ENCODE results near the gene FGL2.
"Not testable (repeated sequence)": the region's sequence is repeated elsewhere in the genome, so short reads cannot be mapped to it uniquely, and the experiment has no call there.

FGL2 gene

DNA sequence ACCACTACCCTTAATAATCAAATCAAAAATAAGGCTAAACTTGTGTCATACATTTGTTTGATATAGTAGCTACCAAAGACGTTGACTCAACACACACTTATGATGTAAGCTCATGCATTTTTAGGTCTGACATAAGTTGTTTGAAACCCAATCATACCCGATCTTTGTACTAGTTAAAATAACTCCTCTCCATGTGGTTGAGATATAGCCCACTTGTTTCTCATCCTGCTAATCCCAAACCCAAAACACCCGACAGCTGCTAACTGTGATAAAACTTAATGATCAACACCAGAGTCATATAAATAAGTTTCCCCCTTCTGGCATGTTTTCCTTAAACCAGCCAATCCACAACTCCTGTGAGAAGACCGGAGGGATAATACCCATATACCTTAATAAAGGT is 28.5 kb downstream of the FGL2 start:
- H3K4me1 Mint-ChIP-seq (ENCODE audit: low read depth in 2 of 2); H3K27me3 Mint-ChIP-seq; H3K4me3 Mint-ChIP-seq; H3K36me3 Mint-ChIP-seq (ENCODE audit: insufficient read depth); ATAC-seq (replicated peaks); DNase-seq; H3K27ac Mint-ChIP-seq; H3K9me3 Mint-ChIP-seq: not testable (repeated sequence)

DNA sequence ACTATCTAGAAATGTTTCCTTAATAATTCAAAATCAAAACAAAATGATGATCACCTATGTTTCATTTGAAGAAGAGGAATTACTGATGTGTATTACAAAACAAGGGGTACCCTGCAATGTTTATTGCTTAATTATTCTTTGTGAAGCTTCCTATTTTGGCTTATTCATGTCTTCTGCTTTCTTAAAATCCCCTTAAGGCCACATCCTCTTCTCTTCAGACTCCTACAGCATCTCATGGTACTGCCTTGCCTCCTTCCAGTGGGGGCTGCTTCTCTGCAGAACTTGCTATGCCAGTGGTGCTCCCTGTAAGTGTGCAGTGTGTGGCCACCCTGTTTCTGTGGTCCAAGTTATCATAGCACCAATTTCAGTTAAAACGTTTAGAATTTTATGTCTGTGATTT is 42.2 kb downstream of the FGL2 start:
- Mint-ChIP-seq H3K27me3 (no peaks in the 10 kb centered on the region), H3K4me3 (no peak overlapping the region), H3K4me1 (ENCODE audit: low read depth in 2 of 2) (peaks cover 7 to 11% of the 10 kb centered on the region in 2 donors), H3K27ac (peak overlapping the region in 1 of 2 donors; percentile 42), H3K9me3 (no peaks in the 10 kb centered on the region), H3K36me3 (ENCODE audit: insufficient read depth) (no peaks in the 10 kb centered on the region)
- DNase-seq = no peak
- ATAC-seq (replicated peaks) = peak; percentile 57

DNA sequence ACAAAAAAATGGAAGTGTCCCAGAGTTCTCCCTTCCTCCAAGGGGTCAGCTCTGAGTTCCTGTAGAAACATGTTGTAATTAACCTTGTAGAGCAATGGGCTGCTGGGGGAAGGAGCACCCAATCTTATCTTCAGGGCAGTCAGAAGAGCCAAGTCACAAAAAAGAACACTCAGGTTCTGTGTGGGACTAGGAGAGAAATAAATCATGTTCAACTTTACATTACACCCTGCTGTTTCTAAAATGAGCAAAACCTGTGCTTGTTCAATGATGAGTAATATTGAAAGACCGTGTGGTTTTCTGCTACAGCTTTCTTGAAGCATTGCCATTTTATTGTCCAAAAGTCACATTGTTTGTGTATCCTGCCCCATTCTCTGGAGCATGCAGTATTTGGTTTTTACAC is 42.6 kb downstream of the FGL2 start:
- peak; percentile 46 for ATAC-seq (replicated peaks)
- peaks cover 7 to 11% of the 10 kb centered on the region in 2 donors for H3K4me1 Mint-ChIP-seq (ENCODE audit: low read depth in 2 of 2)
- not testable (repeated sequence) for H3K9me3 Mint-ChIP-seq; H3K4me3 Mint-ChIP-seq; DNase-seq; H3K36me3 Mint-ChIP-seq (ENCODE audit: insufficient read depth); H3K27me3 Mint-ChIP-seq; H3K27ac Mint-ChIP-seq

- H3K4me3 Mint-ChIP-seq; ATAC-seq (replicated peaks); H3K27me3 Mint-ChIP-seq; DNase-seq; H3K36me3 Mint-ChIP-seq (ENCODE audit: insufficient read depth); H3K9me3 Mint-ChIP-seq: not testable (repeated sequence)
- Mint-ChIP-seq H3K27ac (peak overlapping the region in 1 of 2 donors; percentile 20), H3K4me1 (ENCODE audit: low read depth in 2 of 2) (peaks cover 7 to 11% of the 10 kb centered on the region in 2 donors)
These were observed 43.8 kb downstream of the FGL2 start for GRCh38 chr7:77155601-77156377.

DNA sequence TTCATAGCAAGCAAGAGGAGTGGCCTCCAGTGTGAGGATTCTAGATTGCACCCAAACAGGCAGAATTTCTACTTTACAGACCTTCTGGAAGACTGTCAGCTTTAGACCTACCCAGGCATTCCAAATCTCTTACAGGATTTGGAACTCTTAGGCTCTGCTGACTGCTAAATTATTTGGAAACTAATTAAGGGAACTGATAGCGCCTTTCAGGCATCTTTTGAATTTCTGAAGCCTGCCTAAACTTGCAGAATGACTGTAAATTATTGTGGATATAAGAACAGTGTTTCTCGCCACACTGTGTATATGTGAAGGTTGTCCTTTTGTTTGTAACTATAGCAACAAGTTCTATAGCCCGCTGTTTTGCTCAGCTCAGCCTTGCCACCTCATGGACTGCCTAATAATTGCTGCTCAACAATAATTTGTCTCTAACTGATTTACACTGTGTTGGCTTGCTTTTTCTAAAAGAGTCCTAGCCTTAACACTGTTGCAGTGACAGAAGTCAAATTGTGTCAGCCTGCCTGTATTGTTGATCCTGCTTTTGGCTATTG is 44.6 kb downstream of the FGL2 start:
- H3K36me3 Mint-ChIP-seq (ENCODE audit: insufficient read depth); H3K27me3 Mint-ChIP-seq; H3K4me3 Mint-ChIP-seq; H3K9me3 Mint-ChIP-seq; DNase-seq: not testable (repeated sequence)
- peaks cover 7 to 11% of the 10 kb centered on the region in 2 donors for H3K4me1 Mint-ChIP-seq (ENCODE audit: low read depth in 2 of 2)
- ATAC-seq (replicated peaks) = peak; percentile 86
- H3K27ac Mint-ChIP-seq = peak overlapping the region in 1 of 2 donors; percentile 20

DNA sequence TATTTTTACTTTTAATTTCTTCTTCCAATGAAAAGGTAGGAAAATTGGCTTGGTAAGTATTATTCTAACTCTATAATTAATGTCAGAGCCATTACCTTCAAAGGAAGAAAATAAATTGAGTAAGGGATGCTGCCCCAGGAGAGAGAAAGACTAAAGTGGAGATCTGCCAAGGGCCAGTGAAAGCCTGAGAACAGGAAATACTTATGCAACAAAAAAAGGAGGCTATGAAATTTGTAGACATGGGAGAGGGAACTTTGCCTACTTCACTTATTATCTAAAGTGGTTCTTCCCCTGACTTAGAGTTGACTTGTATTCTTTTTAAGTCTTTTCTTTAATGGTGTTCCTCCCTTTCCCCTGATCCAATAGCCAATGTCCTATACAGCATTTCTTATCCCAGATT is 47.4 kb downstream of the FGL2 start:
- H3K27ac Mint-ChIP-seq; ATAC-seq (replicated peaks); H3K4me3 Mint-ChIP-seq; H3K27me3 Mint-ChIP-seq; H3K9me3 Mint-ChIP-seq; DNase-seq; H3K36me3 Mint-ChIP-seq (ENCODE audit: insufficient read depth); H3K4me1 Mint-ChIP-seq (ENCODE audit: low read depth in 2 of 2): not testable (repeated sequence)
